Erythroblast (primary cell): Measurements from ENCODE around the gene PRTG.

Experiments used
- GATA1 ChIP-seq: IDR thresholded peaks from 2 replicates; pipeline ENCODE4 v1.6.1; 2011; ENCODE audit warnings: low read depth, mild to moderate bottlenecking, control low read depth, low read length, moderate library complexity
- POLR2A ChIP-seq: IDR thresholded peaks from 2 replicates; pipeline ENCODE4 v1.6.1; 2011; ENCODE audit warnings: mild to moderate bottlenecking, low read length

DNA sequence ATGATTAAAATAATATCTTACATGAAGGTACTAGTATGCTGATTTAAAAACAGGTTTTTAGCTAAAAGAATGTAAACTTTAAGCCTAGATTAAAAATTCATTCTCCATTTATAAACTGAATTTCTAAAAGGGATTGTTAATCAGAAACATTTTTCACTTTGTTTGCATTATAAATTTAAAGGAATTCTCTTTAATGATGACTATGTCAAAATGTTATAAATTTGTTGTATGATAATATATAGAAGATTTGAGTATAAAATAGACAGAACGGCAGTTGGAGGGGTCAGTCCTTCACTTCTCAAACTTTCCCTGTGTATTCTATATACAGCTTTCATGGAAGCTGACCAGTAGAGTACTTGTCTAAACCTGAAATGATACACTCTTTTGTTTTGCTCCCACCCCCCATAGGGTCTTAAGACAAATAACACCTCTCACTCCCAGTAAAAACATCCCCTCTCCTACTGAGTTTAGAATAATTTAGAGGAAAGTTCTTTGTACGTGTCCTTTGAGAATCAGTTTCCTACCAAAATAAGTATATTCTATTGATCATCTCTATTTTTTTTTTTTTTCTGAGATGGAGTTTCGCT, 90.0 kb downstream of the PRTG start:
- TF ChIP-seq POLR2A (no peak), GATA1 (no peak)
